H9 (cell line): Measurements from ENCODE around the gene F7. TPM values are rescaled to one million over a fixed set of nuclear protein-coding genes. Genes with fewer than 3 reads are reported as not detected.

ENCODE experiments used
- DNase-seq: peaks from one replicate; pipeline ENCODE4 v3.0.0-alpha.2; 2017
- H2AFZ ChIP-seq: one replicate; pipeline ENCODE4 v1.6.1; 2013; ENCODE audit warnings: mild to moderate bottlenecking, low read length, control low read depth, moderate library complexity
- H2AK5ac ChIP-seq: 2 replicates; pipeline ENCODE4 v1.6.1; 2013; ENCODE audit warnings: low read length, control low read depth, mixed read lengths; ENCODE audit not compliant: insufficient read length
- H2BK120ac ChIP-seq: one replicate; pipeline ENCODE4 v1.6.1; 2013; ENCODE audit warnings: low read depth, mild to moderate bottlenecking, low read length, control low read depth, inconsistent platforms; ENCODE audit not compliant: poor library complexity, severe bottlenecking
- H2BK12ac ChIP-seq: 2 replicates; pipeline ENCODE4 v1.6.1; 2013; ENCODE audit warnings: low read length, control low read depth, mixed read lengths, low read depth; ENCODE audit not compliant: insufficient read length
- H2BK15ac ChIP-seq: 2 replicates; pipeline ENCODE4 v1.6.1; 2013; ENCODE audit warnings: low read depth, low read length, control low read depth
- H2BK20ac ChIP-seq: one replicate; pipeline ENCODE4 v1.6.1; 2013; ENCODE audit warnings: low read depth, mild to moderate bottlenecking, low read length, control low read depth, inconsistent platforms; ENCODE audit not compliant: poor library complexity, severe bottlenecking
- H2BK5ac ChIP-seq: 2 replicates; pipeline ENCODE4 v1.6.1; 2013; ENCODE audit warnings: low read length, control low read depth, mixed read lengths; ENCODE audit not compliant: insufficient read length
- H3K14ac ChIP-seq: 2 replicates; pipeline ENCODE4 v1.6.1; 2013; ENCODE audit warnings: low read length, control low read depth; ENCODE audit not compliant: insufficient read depth
- H3K18ac ChIP-seq: 2 replicates; pipeline ENCODE4 v1.6.1; 2013; ENCODE audit warnings: low read depth, mild to moderate bottlenecking, mixed read lengths, low read length, control low read depth; ENCODE audit not compliant: insufficient read length
- H3K23ac ChIP-seq: 2 replicates; pipeline ENCODE4 v1.6.1; 2013; ENCODE audit warnings: low read length, control low read depth, mixed read lengths, low read depth; ENCODE audit not compliant: insufficient read length
- H3K23me2 ChIP-seq: 2 replicates; pipeline ENCODE4 v1.6.1; 2013; ENCODE audit warnings: low read depth, mild to moderate bottlenecking, mixed read lengths, low read length, control low read depth; ENCODE audit not compliant: insufficient read length, poor library complexity, severe bottlenecking
- H3K27ac ChIP-seq: 2 replicates; pipeline ENCODE4 v1.5.1; 2013; ENCODE audit warnings: low read length, control low read depth, mixed read lengths, low read depth; ENCODE audit not compliant: insufficient read length
- H3K27me3 ChIP-seq: 2 replicates; pipeline ENCODE4 v1.6.1; 2013; ENCODE audit warnings: low read length, control low read depth, inconsistent platforms; ENCODE audit not compliant: insufficient read depth
- H3K4ac ChIP-seq: 2 replicates; pipeline ENCODE4 v1.6.1; 2013; ENCODE audit warnings: low read depth, mild to moderate bottlenecking, control low read depth, inconsistent platforms, low read length, moderate library complexity
- H3K4me1 ChIP-seq: 2 replicates; pipeline ENCODE4 v1.6.1; 2013; ENCODE audit warnings: low read length, control low read depth, inconsistent platforms; ENCODE audit not compliant: insufficient read depth
- H3K4me2 ChIP-seq: 2 replicates; pipeline ENCODE4 v1.6.1; 2013; ENCODE audit warnings: low read length, control low read depth, mixed read lengths; ENCODE audit not compliant: insufficient read length, insufficient read depth
- H3K56ac ChIP-seq: 2 replicates; pipeline ENCODE4 v1.6.1; 2013; ENCODE audit warnings: low read depth, mild to moderate bottlenecking, mixed read lengths, low read length, control low read depth; ENCODE audit not compliant: insufficient read length
- H3K79me1 ChIP-seq: 2 replicates; pipeline ENCODE4 v1.6.1; 2013; ENCODE audit warnings: low read depth, mild to moderate bottlenecking, moderate library complexity, low read length, control low read depth, inconsistent platforms; ENCODE audit not compliant: insufficient read depth, poor library complexity, severe bottlenecking
- H3K79me2 ChIP-seq: 2 replicates; pipeline ENCODE4 v1.6.1; 2013; ENCODE audit warnings: low read length, control low read depth, inconsistent platforms; ENCODE audit not compliant: insufficient read depth
- H3K9ac ChIP-seq: 2 replicates; pipeline ENCODE4 v1.6.1; 2013; ENCODE audit warnings: low read length, control low read depth, mixed read lengths; ENCODE audit not compliant: insufficient read length; ENCODE audit errors: extremely low read depth
- H3K9me3 ChIP-seq: one replicate; pipeline ENCODE4 v1.6.1; 2013; ENCODE audit warnings: low read depth, low read length, inconsistent platforms; ENCODE audit not compliant: control insufficient read depth
- H3T11ph ChIP-seq: one replicate; pipeline ENCODE4 v1.6.1; 2013; ENCODE audit warnings: mild to moderate bottlenecking, low read length, control low read depth, inconsistent platforms
- H4K20me1 ChIP-seq: one replicate; pipeline ENCODE4 v1.6.1; 2013; ENCODE audit not compliant: control insufficient read depth, insufficient read length, insufficient read depth
- H4K5ac ChIP-seq: 2 replicates; pipeline ENCODE4 v1.6.1; 2013; ENCODE audit warnings: low read depth, mild to moderate bottlenecking, mixed read lengths, low read length, control low read depth; ENCODE audit not compliant: insufficient read length
- H4K8ac ChIP-seq: replicated peaks from 2 replicates; pipeline ENCODE4 v1.6.1; 2013; ENCODE audit warnings: low read length, control low read depth, mixed read lengths, low read depth; ENCODE audit not compliant: insufficient read length
- H4K91ac ChIP-seq: 2 replicates; pipeline ENCODE4 v1.6.1; 2013; ENCODE audit warnings: low read depth, mild to moderate bottlenecking, moderate library complexity, mixed read lengths, low read length, control low read depth; ENCODE audit not compliant: insufficient read length
- H3K27ac Mint-ChIP-seq, 3 experiments: 2 replicates in 2 of 3; 3 replicates in 1 of 3; pipeline ENCODE4 v1.8.0; 2020 to 2021; ENCODE audit warnings: mixed read lengths in 3 of 3, mild to moderate bottlenecking in 1 of 3, moderate library complexity in 1 of 3
- H3K27me3 Mint-ChIP-seq: 2 replicates; pipeline ENCODE4 v1.8.0; 2021; ENCODE audit warnings: low read depth, mild to moderate bottlenecking, moderate library complexity, mixed read lengths
- H3K36me3 Mint-ChIP-seq, 3 experiments: 2 replicates in 2 of 3; 3 replicates in 1 of 3; pipeline ENCODE4 v1.8.0; 2020 to 2021; ENCODE audit warnings: low read depth in 3 of 3, mixed read lengths in 3 of 3; ENCODE audit not compliant: insufficient read depth in 1 of 3
- H3K4me1 Mint-ChIP-seq, 2 experiments: 2 replicates each; pipeline ENCODE4 v1.8.0; 2020; ENCODE audit warnings: mixed read lengths in 2 of 2
- H3K4me3 Mint-ChIP-seq, 2 experiments: 2 replicates in 1 of 2; 3 replicates in 1 of 2; pipeline ENCODE4 v1.8.0; 2020 to 2021; ENCODE audit warnings: mild to moderate bottlenecking in 2 of 2, mixed read lengths in 2 of 2, moderate library complexity in 1 of 2
- H3K9me3 Mint-ChIP-seq, 2 experiments: 2 replicates in 1 of 2; 3 replicates in 1 of 2; pipeline ENCODE4 v1.8.0; 2020; ENCODE audit warnings: mild to moderate bottlenecking in 2 of 2, mixed read lengths in 2 of 2, moderate library complexity in 1 of 2
- WGBS: extraction: QIAGEN DNeasy Blood & Tissue Kit; methylation state at CpG from one replicate; pipeline ENCODE4 v1.1.7; 2013; ENCODE audit warnings: missing lambda C conversion rate, low lambda C conversion rate, mixed read lengths; ENCODE audit not compliant: insufficient read length; ENCODE audit errors: extremely low coverage; 5-methylcytosine and 5-hydroxymethylcytosine counted together
- total RNA-seq: library from RNA; stranded (reverse); gene quantifications from 2 replicates; pipeline ENCODE4 v1.2.1, GENCODE V29; 2021
- TF ChIP-seq, protein P1 (sequence below): fragments of 200-600 bp; sonication (generic); conservative IDR thresholded peaks from 3 replicates; pipeline ENCODE4 v1.8.0; 2021; ENCODE audit warnings: antibody characterized with exemption, mild to moderate bottlenecking

The F7 gene
- total RNA-seq, 1 experiment from 2014 or later, result 0.81 TPM

DNA sequence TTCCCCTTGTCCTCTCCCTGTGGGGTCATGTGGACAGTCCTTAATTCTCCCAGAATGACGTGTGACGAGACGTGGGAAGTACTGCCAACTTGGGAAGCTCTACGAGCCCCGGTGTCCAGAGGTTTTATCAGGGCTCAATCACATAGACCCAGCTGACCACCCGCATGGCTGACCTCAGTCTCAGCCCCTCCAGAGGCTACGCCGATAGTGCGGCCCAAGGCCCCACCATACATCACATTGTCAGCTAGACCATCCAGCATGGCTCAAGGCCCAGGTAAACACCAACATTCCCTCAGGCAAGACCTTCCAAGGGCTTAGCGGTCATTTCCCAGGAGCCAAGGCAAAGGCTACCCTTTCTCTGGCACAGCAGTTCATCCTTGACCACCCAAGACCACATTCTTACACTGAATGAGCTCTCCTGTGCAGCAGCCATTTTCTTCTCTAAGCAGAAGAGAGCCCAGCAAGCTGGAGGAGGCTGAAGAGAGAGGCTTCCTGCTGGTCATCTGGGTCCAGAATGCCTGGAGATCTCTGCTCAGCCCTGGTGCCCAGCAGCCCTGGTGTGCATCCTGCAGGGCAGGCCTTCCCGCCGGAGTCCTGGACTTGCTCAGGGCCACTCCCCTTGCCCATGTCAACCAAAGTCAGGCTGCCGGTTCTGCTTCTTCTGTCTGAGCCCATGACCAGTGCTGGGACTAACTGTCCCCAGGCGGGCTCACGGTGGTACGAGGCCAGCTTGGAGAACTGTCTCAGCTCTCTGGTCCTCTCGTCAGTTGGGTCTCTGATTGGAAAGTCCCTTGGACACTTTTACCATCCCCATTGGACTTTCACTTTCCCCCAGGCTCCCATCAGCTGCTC is 9.1 kb downstream of the F7 start:
- DNase-seq, result no peak
- no peaks in the 10 kb centered on the region for H3K79me1 ChIP-seq
- H3K79me2 ChIP-seq, result no peaks in the 10 kb centered on the region
- no peak overlapping the region for H4K8ac ChIP-seq
- no peak overlapping the region for H4K5ac ChIP-seq
- peaks cover under 1% of the 10 kb centered on the region for H3K23me2 ChIP-seq
- no CpG with 5 or more reads among the region's 17 CpGs for WGBS
- no peak overlapping the region; the same call in 1 of the 2 replicates for H3K14ac ChIP-seq
- no peak overlapping the region for H2AFZ ChIP-seq
- H3K36me3 Mint-ChIP-seq, result no peaks in the 10 kb centered on the region
- no peak overlapping the region for H2BK120ac ChIP-seq
- H3K4me2 ChIP-seq, result no peak overlapping the region
- no peak overlapping the region for H3K56ac ChIP-seq
- H3K27me3 Mint-ChIP-seq, result peaks cover 34% of the 10 kb centered on the region
- H4K91ac ChIP-seq, result no peak overlapping the region
- H3K4me1 Mint-ChIP-seq, result no peaks in the 10 kb centered on the region
- no peak overlapping the region for H2BK15ac ChIP-seq
- H3K27me3 ChIP-seq, result peaks cover 22% of the 10 kb centered on the region; the same call in 1 of the 2 replicates
- H3K23ac ChIP-seq, result no peak overlapping the region
- H3K4ac ChIP-seq, result no peak overlapping the region
- H3K27ac Mint-ChIP-seq, result no peak overlapping the region
- no peak overlapping the region for H2BK12ac ChIP-seq
- no peak overlapping the region for H3K18ac ChIP-seq
- peaks cover 0 to 4% of the 10 kb centered on the region in 2 experiments; a peak in 1 of 5 replicates for H3K9me3 Mint-ChIP-seq
- H3K4me1 ChIP-seq, result no peaks in the 10 kb centered on the region
- no peak overlapping the region for H2BK5ac ChIP-seq
- no peak overlapping the region for H3K4me3 Mint-ChIP-seq
- no peaks in the 10 kb centered on the region for H4K20me1 ChIP-seq
- H2AK5ac ChIP-seq, result no peak overlapping the region
- no peak overlapping the region for H3K9ac ChIP-seq
- TF ChIP-seq, protein P1, sequence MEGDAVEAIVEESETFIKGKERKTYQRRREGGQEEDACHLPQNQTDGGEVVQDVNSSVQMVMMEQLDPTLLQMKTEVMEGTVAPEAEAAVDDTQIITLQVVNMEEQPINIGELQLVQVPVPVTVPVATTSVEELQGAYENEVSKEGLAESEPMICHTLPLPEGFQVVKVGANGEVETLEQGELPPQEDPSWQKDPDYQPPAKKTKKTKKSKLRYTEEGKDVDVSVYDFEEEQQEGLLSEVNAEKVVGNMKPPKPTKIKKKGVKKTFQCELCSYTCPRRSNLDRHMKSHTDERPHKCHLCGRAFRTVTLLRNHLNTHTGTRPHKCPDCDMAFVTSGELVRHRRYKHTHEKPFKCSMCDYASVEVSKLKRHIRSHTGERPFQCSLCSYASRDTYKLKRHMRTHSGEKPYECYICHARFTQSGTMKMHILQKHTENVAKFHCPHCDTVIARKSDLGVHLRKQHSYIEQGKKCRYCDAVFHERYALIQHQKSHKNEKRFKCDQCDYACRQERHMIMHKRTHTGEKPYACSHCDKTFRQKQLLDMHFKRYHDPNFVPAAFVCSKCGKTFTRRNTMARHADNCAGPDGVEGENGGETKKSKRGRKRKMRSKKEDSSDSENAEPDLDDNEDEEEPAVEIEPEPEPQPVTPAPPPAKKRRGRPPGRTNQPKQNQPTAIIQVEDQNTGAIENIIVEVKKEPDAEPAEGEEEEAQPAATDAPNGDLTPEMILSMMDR, result no peak
- no peaks in the 10 kb centered on the region for H3K9me3 ChIP-seq
- H3T11ph ChIP-seq, result no peak overlapping the region
- H3K27ac ChIP-seq, result no peak overlapping the region
- H2BK20ac ChIP-seq, result no peak overlapping the region
